Neural crest cell (in vitro differentiated cells): Measurements from ENCODE around the gene LRRC7. TPM values are rescaled to one million over a fixed set of nuclear protein-coding genes. Genes with fewer than 3 reads are reported as not detected.

Experiments used
- DNase-seq: peaks from one replicate; pipeline ENCODE4 v3.0.0; 2021; ENCODE audit warnings: low read depth, mixed read lengths, low spot score
- H3K27ac Mint-ChIP-seq: one replicate; pipeline ENCODE4 v1.8.0; 2021; ENCODE audit warnings: mild to moderate bottlenecking, mixed read lengths; ENCODE audit not compliant: unreplicated experiment
- H3K27me3 Mint-ChIP-seq: 2 replicates; pipeline ENCODE4 v1.8.0; 2021; ENCODE audit warnings: low read depth, mild to moderate bottlenecking, mixed read lengths
- H3K36me3 Mint-ChIP-seq: 2 replicates; pipeline ENCODE4 v1.8.0; 2021; ENCODE audit warnings: low read depth, mild to moderate bottlenecking, mixed read lengths
- H3K4me1 Mint-ChIP-seq: 2 replicates; pipeline ENCODE4 v1.8.0; 2021; ENCODE audit warnings: mixed read lengths
- H3K4me3 Mint-ChIP-seq: one replicate; pipeline ENCODE4 v1.8.0; 2021; ENCODE audit warnings: mild to moderate bottlenecking, mixed read lengths
- H3K9me3 Mint-ChIP-seq: 2 replicates; pipeline ENCODE4 v1.8.0; 2021; ENCODE audit warnings: mixed read lengths
- CTCF ChIP-seq: fragments of 200-600 bp; sonication (generic); conservative IDR thresholded peaks from 2 replicates; pipeline ENCODE4 v1.5.0; 2021; ENCODE audit warnings: antibody characterized with exemption, mild to moderate bottlenecking
- total RNA-seq: library from RNA; stranded (reverse); gene quantifications from 2 replicates; pipeline ENCODE4 v1.2.1, GENCODE V29; 2021

Gene LRRC7
- total RNA-seq, 1 donor from 2014 or later: 2.4 TPM

- DNase-seq: no peak
- H3K36me3 Mint-ChIP-seq: no peaks in the 10 kb centered on the region
- H3K27me3 Mint-ChIP-seq: peaks cover 6% of the 10 kb centered on the region
- no peak overlapping the region for H3K4me3 Mint-ChIP-seq
- H3K9me3 Mint-ChIP-seq: no peaks in the 10 kb centered on the region
- no peak overlapping the region for H3K27ac Mint-ChIP-seq
- peaks cover 1% of the 10 kb centered on the region for H3K4me1 Mint-ChIP-seq
- no peak for TF ChIP-seq CTCF
These were observed 499.0 kb downstream of the LRRC7 start for GRCh38 chr1:70066711-70067110.

- no peak for TF ChIP-seq CTCF
- Mint-ChIP-seq H3K4me1 (peaks cover 13% of the 10 kb centered on the region), H3K9me3 (no peaks in the 10 kb centered on the region), H3K36me3 (no peaks in the 10 kb centered on the region), H3K4me3 (no peak overlapping the region), H3K27ac (no peak overlapping the region), H3K27me3 (peaks cover 2% of the 10 kb centered on the region)
- DNase-seq: no peak
These were observed 503.9 kb downstream of the LRRC7 start for GRCh38 chr1:70071601-70072000.

- peaks cover 2% of the 10 kb centered on the region for H3K27me3 Mint-ChIP-seq
- H3K9me3 Mint-ChIP-seq: no peaks in the 10 kb centered on the region
- no peak for DNase-seq
- TF ChIP-seq CTCF: no peak
- no peaks in the 10 kb centered on the region for H3K36me3 Mint-ChIP-seq
- H3K27ac Mint-ChIP-seq: no peak overlapping the region
- peaks cover 13% of the 10 kb centered on the region for H3K4me1 Mint-ChIP-seq
- no peak overlapping the region for H3K4me3 Mint-ChIP-seq
These were observed 504.6 kb downstream of the LRRC7 start for GRCh38 chr1:70072231-70072751.

GRCh38 chr1:70075761-70076160 is 508.0 kb downstream of the LRRC7 start:
- Mint-ChIP-seq H3K27ac (no peak overlapping the region), H3K36me3 (no peaks in the 10 kb centered on the region), H3K4me3 (no peak overlapping the region), H3K4me1 (peaks cover 13% of the 10 kb centered on the region), H3K9me3 (no peaks in the 10 kb centered on the region), H3K27me3 (peaks cover 6% of the 10 kb centered on the region)
- no peak for DNase-seq
- TF ChIP-seq CTCF: no peak

GRCh38 chr1:70077066-70077465 is 509.3 kb downstream of the LRRC7 start:
- Mint-ChIP-seq H3K27ac (no peak overlapping the region), H3K36me3 (no peaks in the 10 kb centered on the region), H3K4me1 (peaks cover 11% of the 10 kb centered on the region), H3K9me3 (no peaks in the 10 kb centered on the region), H3K27me3 (peaks cover 10% of the 10 kb centered on the region), H3K4me3 (no peak overlapping the region)
- no peak for DNase-seq
- TF ChIP-seq CTCF: no peak
